ENCODE data around the gene NID1.

Gene NID1

GRCh38 chr1:236064674-236065508, at the start of gene NID1:
Gene NID1, minus strand, starts transcription at chr1:236065090. Its CDS starts 11 bp downstream, at chr1:236065079.
- ATAC-seq (replicated peaks; ENCODE audit: extremely low read depth, poor library complexity, severe bottlenecking) (no peak), DNase-seq (ENCODE audit: low spot score in 2 of 2) (peak in 1 of 2 donors; percentile 14)
- Mint-ChIP-seq H3K27me3 (peaks cover 9% of the 10 kb centered on the region), H3K4me1 (peaks cover 16% of the 10 kb centered on the region), H3K27ac (ENCODE audit: low read depth) (no peak within 1 kb of the TSS), H3K36me3 (ENCODE audit: insufficient read depth) (peaks cover 2% of the 10 kb centered on the region), H3K4me3 (peak within 1 kb of the TSS; percentile 70), H3K9me3 (no peaks in the 10 kb centered on the region)

GRCh38 chr1:236114076-236114747, 49.3 kb upstream of the NID1 start:
- Mint-ChIP-seq H3K4me1 (no peaks in the 10 kb centered on the region), H3K27ac (ENCODE audit: low read depth) (no peak overlapping the region), H3K9me3 (no peaks in the 10 kb centered on the region), H3K36me3 (ENCODE audit: insufficient read depth) (no peaks in the 10 kb centered on the region), H3K27me3 (no peaks in the 10 kb centered on the region), H3K4me3 (no peak overlapping the region)
- no peak for ATAC-seq (replicated peaks; ENCODE audit: extremely low read depth, poor library complexity, severe bottlenecking)
- DNase-seq (ENCODE audit: low spot score in 2 of 2) = no peak

- Mint-ChIP-seq H3K4me3 (no peak overlapping the region), H3K9me3 (no peaks in the 10 kb centered on the region), H3K27me3 (no peaks in the 10 kb centered on the region), H3K4me1 (no peaks in the 10 kb centered on the region), H3K36me3 (ENCODE audit: insufficient read depth) (no peaks in the 10 kb centered on the region), H3K27ac (ENCODE audit: low read depth) (no peak overlapping the region)
- DNase-seq (ENCODE audit: low spot score in 2 of 2) (no peak), ATAC-seq (replicated peaks; ENCODE audit: extremely low read depth, poor library complexity, severe bottlenecking) (no peak)
Measured at GRCh38 chr1:236113324-236114032, 48.6 kb upstream of the NID1 start.

- H3K9me3 Mint-ChIP-seq = no peaks in the 10 kb centered on the region
- H3K4me3 Mint-ChIP-seq = no peak overlapping the region
- DNase-seq (ENCODE audit: low spot score in 2 of 2) (no peak), ATAC-seq (replicated peaks; ENCODE audit: extremely low read depth, poor library complexity, severe bottlenecking) (no peak)
- H3K27ac Mint-ChIP-seq (ENCODE audit: low read depth) = no peak overlapping the region
- H3K4me1 Mint-ChIP-seq = no peaks in the 10 kb centered on the region
- H3K36me3 Mint-ChIP-seq (ENCODE audit: insufficient read depth) = no peaks in the 10 kb centered on the region
- H3K27me3 Mint-ChIP-seq = no peaks in the 10 kb centered on the region
Measured at GRCh38 chr1:236112332-236112627, 47.4 kb upstream of the NID1 start.

- no peak overlapping the region for H3K27ac Mint-ChIP-seq (ENCODE audit: low read depth)
Measured at GRCh38 chr1:236111527-236112331, 46.8 kb upstream of the NID1 start.

GRCh38 chr1:236110137-236110536, 45.2 kb upstream of the NID1 start:
- Mint-ChIP-seq H3K36me3 (ENCODE audit: insufficient read depth) (no peaks in the 10 kb centered on the region), H3K4me1 (no peaks in the 10 kb centered on the region), H3K4me3 (no peak overlapping the region), H3K27ac (ENCODE audit: low read depth) (no peak overlapping the region), H3K27me3 (no peaks in the 10 kb centered on the region), H3K9me3 (no peaks in the 10 kb centered on the region)
- ATAC-seq (replicated peaks; ENCODE audit: extremely low read depth, poor library complexity, severe bottlenecking) = no peak
- DNase-seq (ENCODE audit: low spot score in 2 of 2) = no peak

More at GRCh38 chr1:236111527-236112331, 46.8 kb upstream of the NID1 start:
- DNase-seq (ENCODE audit: low spot score in 2 of 2) (no peak), ATAC-seq (replicated peaks; ENCODE audit: extremely low read depth, poor library complexity, severe bottlenecking) (no peak)
- Mint-ChIP-seq H3K36me3 (ENCODE audit: insufficient read depth) (no peaks in the 10 kb centered on the region), H3K9me3 (no peaks in the 10 kb centered on the region), H3K27me3 (no peaks in the 10 kb centered on the region), H3K4me1 (no peaks in the 10 kb centered on the region), H3K4me3 (no peak overlapping the region)

- no peak overlapping the region for H3K27ac Mint-ChIP-seq (ENCODE audit: low read depth)
- H3K9me3 Mint-ChIP-seq = no peaks in the 10 kb centered on the region
- ATAC-seq (replicated peaks; ENCODE audit: extremely low read depth, poor library complexity, severe bottlenecking) (no peak), DNase-seq (ENCODE audit: low spot score in 2 of 2) (no peak)
- no peak overlapping the region for H3K4me3 Mint-ChIP-seq
- H3K36me3 Mint-ChIP-seq (ENCODE audit: insufficient read depth) = no peaks in the 10 kb centered on the region
- no peaks in the 10 kb centered on the region for H3K27me3 Mint-ChIP-seq
- no peaks in the 10 kb centered on the region for H3K4me1 Mint-ChIP-seq
Measured at GRCh38 chr1:236108027-236108648, 43.2 kb upstream of the NID1 start.

GRCh38 chr1:236107121-236107907, 42.4 kb upstream of the NID1 start:
- no peaks in the 10 kb centered on the region for H3K4me1 Mint-ChIP-seq
- ATAC-seq (replicated peaks; ENCODE audit: extremely low read depth, poor library complexity, severe bottlenecking) (no peak), DNase-seq (ENCODE audit: low spot score in 2 of 2) (no peak)
- no peaks in the 10 kb centered on the region for H3K36me3 Mint-ChIP-seq (ENCODE audit: insufficient read depth)
- no peaks in the 10 kb centered on the region for H3K27me3 Mint-ChIP-seq
- no peak overlapping the region for H3K4me3 Mint-ChIP-seq
- H3K9me3 Mint-ChIP-seq = no peaks in the 10 kb centered on the region
- H3K27ac Mint-ChIP-seq (ENCODE audit: low read depth) = no peak overlapping the region

GRCh38 chr1:236103646-236104218, 38.8 kb upstream of the NID1 start:
- Mint-ChIP-seq H3K4me3 (no peak overlapping the region), H3K27me3 (no peaks in the 10 kb centered on the region), H3K27ac (ENCODE audit: low read depth) (no peak overlapping the region), H3K4me1 (no peaks in the 10 kb centered on the region), H3K36me3 (ENCODE audit: insufficient read depth) (no peaks in the 10 kb centered on the region), H3K9me3 (no peaks in the 10 kb centered on the region)
- DNase-seq (ENCODE audit: low spot score in 2 of 2) (peak; percentile 34 to 48), ATAC-seq (replicated peaks; ENCODE audit: extremely low read depth, poor library complexity, severe bottlenecking) (no peak)

- no peaks in the 10 kb centered on the region for H3K36me3 Mint-ChIP-seq (ENCODE audit: insufficient read depth)
- ATAC-seq (replicated peaks; ENCODE audit: extremely low read depth, poor library complexity, severe bottlenecking) = no peak
- no peaks in the 10 kb centered on the region for H3K9me3 Mint-ChIP-seq
- DNase-seq (ENCODE audit: low spot score in 2 of 2) = no peak
- no peaks in the 10 kb centered on the region for H3K4me1 Mint-ChIP-seq
- H3K4me3 Mint-ChIP-seq = no peak overlapping the region
- H3K27me3 Mint-ChIP-seq = no peaks in the 10 kb centered on the region
- no peak overlapping the region for H3K27ac Mint-ChIP-seq (ENCODE audit: low read depth)
Measured at GRCh38 chr1:236103059-236103458, 38.2 kb upstream of the NID1 start.

- H3K9me3 Mint-ChIP-seq = no peaks in the 10 kb centered on the region
- no peaks in the 10 kb centered on the region for H3K36me3 Mint-ChIP-seq (ENCODE audit: insufficient read depth)
- H3K27ac Mint-ChIP-seq (ENCODE audit: low read depth) = no peak overlapping the region
- H3K4me3 Mint-ChIP-seq = no peak overlapping the region
- no peak for DNase-seq (ENCODE audit: low spot score in 2 of 2)
- H3K27me3 Mint-ChIP-seq = no peaks in the 10 kb centered on the region
- ATAC-seq (replicated peaks; ENCODE audit: extremely low read depth, poor library complexity, severe bottlenecking) = no peak
- H3K4me1 Mint-ChIP-seq = no peaks in the 10 kb centered on the region
Measured at GRCh38 chr1:236102611-236103010, 37.7 kb upstream of the NID1 start.

All from central memory CD8-positive, alpha-beta T cell (primary cell).